ENCODE measurements around the gene PRKACB. TPM values are rescaled to one million over a fixed set of nuclear protein-coding genes. Genes with fewer than 3 reads are reported as not detected.

Gene PRKACB
- polyA plus RNA-seq, 1 experiment: 33.4 TPM

DNA sequence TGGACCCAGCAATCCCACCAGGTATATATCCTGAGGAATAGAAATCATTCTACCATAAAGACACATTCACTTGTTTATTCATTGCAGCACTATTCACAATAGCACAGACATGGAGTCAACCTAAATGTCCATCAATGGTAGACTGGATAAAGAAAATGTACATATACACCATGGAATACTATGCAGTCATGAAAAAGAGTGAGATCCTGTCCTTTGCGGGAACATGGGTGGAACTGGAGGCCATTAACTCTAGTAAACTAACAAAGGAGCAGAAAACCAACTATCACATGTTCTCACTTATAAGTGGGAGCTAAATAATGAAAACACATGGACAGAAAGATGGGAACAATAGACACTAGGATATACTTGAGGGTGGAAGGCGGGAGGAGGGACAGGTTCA lies 36.1 kb upstream of the PRKACB start:
- CTCF ChIA-PET: interaction anchor here (1.3 kb wide), 1 partner anchor 15 kb away, joined by 4 read pairs; no protein-coding TSS in a partner anchor
- H3K9me3 ChIP-seq (ENCODE audit: control insufficient read depth, insufficient read depth, low read length): no peaks in the 10 kb centered on the region
- no peak overlapping the region for H3K4me3 ChIP-seq (ENCODE audit: low read depth, low read length)
- POLR2A ChIA-PET: interaction anchor here (1.0 kb wide), 1 partner anchor 30 kb away, joined by 3 read pairs; no protein-coding TSS in a partner anchor
- no peaks in the 10 kb centered on the region for H3K27me3 ChIP-seq (ENCODE audit: control insufficient read depth, insufficient read depth, low read length)
- DNase-seq (ENCODE audit: low read depth, low spot score): no peak
- TF ChIP-seq, protein P1, sequence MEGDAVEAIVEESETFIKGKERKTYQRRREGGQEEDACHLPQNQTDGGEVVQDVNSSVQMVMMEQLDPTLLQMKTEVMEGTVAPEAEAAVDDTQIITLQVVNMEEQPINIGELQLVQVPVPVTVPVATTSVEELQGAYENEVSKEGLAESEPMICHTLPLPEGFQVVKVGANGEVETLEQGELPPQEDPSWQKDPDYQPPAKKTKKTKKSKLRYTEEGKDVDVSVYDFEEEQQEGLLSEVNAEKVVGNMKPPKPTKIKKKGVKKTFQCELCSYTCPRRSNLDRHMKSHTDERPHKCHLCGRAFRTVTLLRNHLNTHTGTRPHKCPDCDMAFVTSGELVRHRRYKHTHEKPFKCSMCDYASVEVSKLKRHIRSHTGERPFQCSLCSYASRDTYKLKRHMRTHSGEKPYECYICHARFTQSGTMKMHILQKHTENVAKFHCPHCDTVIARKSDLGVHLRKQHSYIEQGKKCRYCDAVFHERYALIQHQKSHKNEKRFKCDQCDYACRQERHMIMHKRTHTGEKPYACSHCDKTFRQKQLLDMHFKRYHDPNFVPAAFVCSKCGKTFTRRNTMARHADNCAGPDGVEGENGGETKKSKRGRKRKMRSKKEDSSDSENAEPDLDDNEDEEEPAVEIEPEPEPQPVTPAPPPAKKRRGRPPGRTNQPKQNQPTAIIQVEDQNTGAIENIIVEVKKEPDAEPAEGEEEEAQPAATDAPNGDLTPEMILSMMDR (IDR thresholded peaks at IDR 0.05; ENCODE audit: low read depth, low read length): no peak
- H3K27ac ChIP-seq (ENCODE audit: low read depth, low read length): no peak overlapping the region

DNA sequence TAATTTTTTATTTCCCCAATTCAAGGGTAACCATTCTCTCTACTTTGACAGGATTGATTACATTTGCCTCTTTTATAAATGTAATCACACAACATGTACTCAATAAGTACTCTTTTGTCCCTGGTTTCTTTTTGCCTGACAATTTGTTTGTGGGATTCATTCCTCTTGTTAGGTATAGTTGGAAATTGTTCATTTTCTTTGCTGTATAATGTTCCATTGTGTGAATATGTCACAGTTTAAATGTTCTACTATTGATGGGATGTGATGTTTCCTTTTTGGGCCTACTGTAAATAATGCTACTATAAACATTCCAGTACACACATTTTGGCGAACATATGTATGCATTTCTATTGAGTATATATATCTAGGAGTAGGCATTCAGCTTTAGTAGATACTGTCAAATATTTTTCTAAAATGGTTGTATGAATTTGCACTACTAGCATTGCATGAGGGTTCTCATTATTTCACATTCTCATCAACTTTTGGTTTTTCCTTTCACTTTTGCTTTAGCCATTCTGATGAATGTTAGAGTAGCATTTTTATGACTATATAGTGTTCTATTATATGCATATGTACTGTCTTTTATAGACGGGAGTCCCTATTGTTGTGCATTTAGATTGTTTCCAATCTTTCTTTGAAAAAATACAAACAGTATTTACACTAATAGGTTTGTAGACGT lies 35.0 kb upstream of the PRKACB start:
- ChIA-PET POLR2A (no interaction called here), CTCF (no interaction called here)
- Histone ChIP-seq H3K4me3 (ENCODE audit: low read depth, low read length) (no peak overlapping the region), H3K27me3 (ENCODE audit: control insufficient read depth, insufficient read depth, low read length) (no peaks in the 10 kb centered on the region), H3K27ac (ENCODE audit: low read depth, low read length) (no peak overlapping the region), H3K9me3 (ENCODE audit: control insufficient read depth, insufficient read depth, low read length) (no peaks in the 10 kb centered on the region)
- DNase-seq (ENCODE audit: low read depth, low spot score): no peak
- TF ChIP-seq, protein P1 (IDR thresholded peaks at IDR 0.05; ENCODE audit: low read depth, low read length): no peak

DNA sequence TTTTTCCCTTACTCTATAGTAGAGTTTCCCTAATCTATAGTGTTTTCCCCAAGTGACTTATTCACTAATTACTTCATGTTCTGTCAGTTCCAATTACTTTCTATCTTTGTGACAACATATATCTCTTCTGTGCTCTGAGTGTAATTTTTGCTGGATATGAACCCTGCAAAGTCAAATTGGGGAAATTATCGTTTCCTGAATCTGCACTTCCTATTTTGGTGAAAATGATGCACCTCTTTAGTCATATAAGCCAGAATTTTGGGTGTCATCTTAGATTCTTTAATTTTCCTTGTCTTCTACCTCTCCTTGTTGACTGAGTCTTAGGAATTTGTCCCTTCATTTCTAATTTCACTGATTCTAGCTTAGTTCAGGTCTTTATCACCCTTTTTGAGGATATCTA lies 33.4 kb upstream of the PRKACB start:
- Histone ChIP-seq H3K27ac (ENCODE audit: low read depth, low read length) (no peak overlapping the region), H3K4me3 (ENCODE audit: low read depth, low read length) (no peak overlapping the region), H3K27me3 (ENCODE audit: control insufficient read depth, insufficient read depth, low read length) (no peaks in the 10 kb centered on the region), H3K9me3 (ENCODE audit: control insufficient read depth, insufficient read depth, low read length) (no peaks in the 10 kb centered on the region)
- no peak for DNase-seq (ENCODE audit: low read depth, low spot score)
- TF ChIP-seq, protein P1 (IDR thresholded peaks at IDR 0.05; ENCODE audit: low read depth, low read length): no peak
- POLR2A ChIA-PET: no interaction called here
- CTCF ChIA-PET: interaction anchor here (1.0 kb wide), 1 partner anchor 112 kb away, joined by 3 read pairs; no protein-coding TSS in a partner anchor

DNA sequence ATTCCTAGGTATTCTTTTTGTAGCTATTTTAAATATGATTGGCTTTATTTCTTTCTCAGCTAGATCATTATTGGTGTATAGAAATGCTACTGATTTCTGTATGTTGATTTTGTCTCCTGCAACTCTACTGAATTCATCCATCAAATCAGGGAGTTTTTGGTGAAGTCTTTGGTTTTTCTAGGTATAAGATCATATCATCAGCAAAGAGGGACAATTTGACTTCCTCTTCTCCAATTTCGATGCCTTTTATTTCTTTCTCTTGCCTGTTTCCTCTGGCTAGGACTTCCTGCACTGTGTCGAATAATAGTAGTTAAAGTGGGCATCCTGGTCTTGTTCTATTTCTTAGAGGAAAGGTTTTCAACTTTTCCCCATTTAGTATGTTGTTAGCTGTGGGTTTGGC lies 27.5 kb upstream of the PRKACB start:
- POLR2A ChIA-PET: no interaction called here
- TF ChIP-seq, protein P1 (IDR thresholded peaks at IDR 0.05; ENCODE audit: low read depth, low read length): no peak
- no peaks in the 10 kb centered on the region for H3K9me3 ChIP-seq (ENCODE audit: control insufficient read depth, insufficient read depth, low read length)
- CTCF ChIA-PET: interaction anchor here (0.8 to 1.1 kb wide), 3 partner anchors 185 to 326 kb away, joined by 3 read pairs; no protein-coding TSS in a partner anchor
- no peaks in the 10 kb centered on the region for H3K27me3 ChIP-seq (ENCODE audit: control insufficient read depth, insufficient read depth, low read length)
- no peak overlapping the region for H3K4me3 ChIP-seq (ENCODE audit: low read depth, low read length)
- H3K27ac ChIP-seq (ENCODE audit: low read depth, low read length): no peak overlapping the region
- DNase-seq (ENCODE audit: low read depth, low spot score): no peak

DNA sequence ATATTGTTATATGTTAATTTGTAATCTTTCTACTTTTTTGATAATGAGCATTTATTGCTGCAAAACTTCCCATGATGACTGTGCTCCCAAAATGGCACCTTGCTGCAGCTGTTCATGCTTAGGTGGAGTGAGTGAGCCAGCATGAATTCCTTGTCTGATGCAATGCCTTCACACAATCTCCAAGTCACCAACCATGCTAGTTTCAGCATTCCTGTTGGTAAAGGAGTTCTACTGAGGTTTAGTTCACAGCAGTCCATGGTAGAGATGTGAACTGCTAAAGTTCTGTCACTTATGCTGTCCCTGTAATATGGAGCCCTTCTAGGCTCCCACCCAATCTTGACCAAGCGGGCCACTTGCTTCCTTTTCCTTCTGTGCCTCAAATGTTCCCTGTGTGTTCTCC lies 26.2 kb upstream of the PRKACB start:
- H3K27me3 ChIP-seq (ENCODE audit: control insufficient read depth, insufficient read depth, low read length): no peaks in the 10 kb centered on the region
- H3K9me3 ChIP-seq (ENCODE audit: control insufficient read depth, insufficient read depth, low read length): no peaks in the 10 kb centered on the region
- no peak overlapping the region for H3K4me3 ChIP-seq (ENCODE audit: low read depth, low read length)
- POLR2A ChIA-PET: no interaction called here
- DNase-seq (ENCODE audit: low read depth, low spot score): peak; percentile 43
- no peak overlapping the region for H3K27ac ChIP-seq (ENCODE audit: low read depth, low read length)
- TF ChIP-seq, protein P1 (IDR thresholded peaks at IDR 0.05; ENCODE audit: low read depth, low read length): no peak
- CTCF ChIA-PET: no interaction called here

Data from AG04450 (cell line).